HepG2 (cell line): ENCODE results near the gene ZNF385B. TPM values are rescaled to one million over a fixed set of nuclear protein-coding genes. Genes with fewer than 3 reads are reported as not detected.

ENCODE experiments used
- FOSL2 ChIP-seq: sonication (generic); formaldehyde crosslinking; IDR thresholded peaks from 2 replicates; pipeline ENCODE4 v1.4.0; 2020; ENCODE audit warnings: missing genetic modification reagents
- FOXC1 ChIP-seq: sonication (generic); formaldehyde crosslinking; IDR thresholded peaks from 2 replicates; pipeline ENCODE4 v1.8.0; 2022; ENCODE audit warnings: mild to moderate bottlenecking, missing genetic modification reagents, borderline replicate concordance
- GPN1 ChIP-seq: sonication (generic); formaldehyde crosslinking; IDR thresholded peaks from 2 replicates; pipeline ENCODE4 v1.5.1; 2020; ENCODE audit warnings: missing genetic modification reagents, borderline replicate concordance
- HES4 ChIP-seq: sonication (generic); formaldehyde crosslinking; IDR thresholded peaks from 2 replicates; pipeline ENCODE4 v1.9.0; 2021; ENCODE audit warnings: mild to moderate bottlenecking, missing genetic modification reagents, borderline replicate concordance
- IKZF1 ChIP-seq: fragments of 450-650 bp; IDR thresholded peaks from 2 replicates; pipeline ENCODE4 v1.7.1; 2016
- IRF9 ChIP-seq: sonication (generic); formaldehyde crosslinking; IDR thresholded peaks from 2 replicates; pipeline ENCODE4 v1.8.0; 2022; ENCODE audit warnings: missing genetic modification reagents, mild to moderate bottlenecking, borderline replicate concordance
- MAFF ChIP-seq: IDR thresholded peaks from 2 replicates; pipeline ENCODE4 v1.6.1; 2011; ENCODE audit warnings: low read depth, low read length, improper control_type of control experiment
- MYPOP ChIP-seq: sonication (generic); formaldehyde crosslinking; IDR thresholded peaks from 2 replicates; pipeline ENCODE4 v1.8.1; 2023; ENCODE audit warnings: mild to moderate bottlenecking, moderate library complexity, missing genetic modification reagents
- NFE2L1 ChIP-seq: sonication (generic); formaldehyde crosslinking; IDR thresholded peaks from 2 replicates; pipeline ENCODE4 v1.4.0; 2020; ENCODE audit warnings: missing genetic modification reagents, mild to moderate bottlenecking, borderline replicate concordance
- PCBP2 ChIP-seq: fragments of 200-400 bp; formaldehyde crosslinking; optimal IDR thresholded peaks from 2 replicates; pipeline ENCODE3; 2018; ENCODE audit warnings: low read length, low read depth; ENCODE audit not compliant: poor library complexity, severe bottlenecking
- SP1 ChIP-seq, 2 experiments: fragments of 450-650 bp in 1 of 2; sonication (generic) in 1 of 2; formaldehyde crosslinking in 1 of 2; IDR thresholded peaks; 2 replicates each; pipeline versions ENCODE4 v1.4.0 to v1.6.1; 2016 to 2020; ENCODE audit warnings: missing genetic modification reagents in 1 of 2
- SP5 ChIP-seq: IDR thresholded peaks from 2 replicates; pipeline ENCODE4 v1.6.1; 2016; ENCODE audit warnings: low read depth, borderline replicate concordance
- SRF ChIP-seq: IDR thresholded peaks from 2 replicates; pipeline ENCODE4 v1.6.1; 2011; ENCODE audit warnings: mild to moderate bottlenecking, low read depth, low read length, moderate library complexity
- TOE1 ChIP-seq: sonication (generic); formaldehyde crosslinking; IDR thresholded peaks from 2 replicates; pipeline ENCODE4 v1.4.0; 2020; ENCODE audit warnings: mild to moderate bottlenecking, missing genetic modification reagents
- ZNF12 ChIP-seq: sonication (generic); formaldehyde crosslinking; IDR thresholded peaks from 2 replicates; pipeline ENCODE4 v1.5.0; 2020; ENCODE audit warnings: missing genetic modification reagents
- ZNF121 ChIP-seq: sonication (generic); formaldehyde crosslinking; IDR thresholded peaks from 2 replicates; pipeline ENCODE4 v1.5.0; 2020; ENCODE audit warnings: mild to moderate bottlenecking, missing genetic modification reagents
- ZNF292 ChIP-seq: sonication (generic); formaldehyde crosslinking; IDR thresholded peaks from 2 replicates; pipeline ENCODE4 v1.8.1; 2022; ENCODE audit warnings: mild to moderate bottlenecking, low read depth, missing genetic modification reagents, borderline replicate concordance
- ZNF761 ChIP-seq: sonication (generic); formaldehyde crosslinking; conservative IDR thresholded peaks from 2 replicates; pipeline ENCODE4 v1.4.0; 2020; ENCODE audit warnings: mild to moderate bottlenecking, missing genetic modification reagents
- ZSCAN20 ChIP-seq: sonication (generic); formaldehyde crosslinking; IDR thresholded peaks from 2 replicates; pipeline ENCODE4 v1.4.0; 2020; ENCODE audit warnings: missing genetic modification reagents, mild to moderate bottlenecking, borderline replicate concordance
- ZSCAN22 ChIP-seq: sonication (generic); formaldehyde crosslinking; IDR thresholded peaks from 2 replicates; pipeline ENCODE4 v1.4.0; 2020; ENCODE audit warnings: mild to moderate bottlenecking, missing genetic modification reagents
- polyA plus RNA-seq, 8 experiments: library from polyadenylated mRNA; depleted of rRNA in 3 of 8; stranded (reverse) in 7 of 8; unstranded in 1 of 8; fragments of >200 nt; fragmentation: Illumina TruSeq in 4 of 8; extraction: Trizol in 4 of 8; gene quantifications; 2 replicates each; pipeline versions ENCODE4 v1.2.1 to v1.2.3, GENCODE V29; 2011 to 2016; ENCODE audit warnings: low read depth in 4 of 8, missing spikeins in 1 of 8, mixed read lengths in 1 of 8; ENCODE audit not compliant: insufficient read depth in 1 of 8
- total RNA-seq, 5 experiments: library from RNA; depleted of rRNA; stranded (reverse); fragments of >200 nt; fragmentation: Illumina TruSeq; extraction: Trizol; gene quantifications; 2 replicates each; pipeline ENCODE4 v1.2.3, GENCODE V29; 2016; ENCODE audit warnings: low read depth in 1 of 5
- TF ChIP-seq, protein P1 (sequence below): sonication (generic); formaldehyde crosslinking; IDR thresholded peaks from 2 replicates; pipeline ENCODE4 v1.5.0; 2020; ENCODE audit warnings: missing genetic modification reagents
- TF ChIP-seq, protein P2 (sequence below): IDR thresholded peaks from 2 replicates; pipeline ENCODE4 v1.6.1; 2016; ENCODE audit warnings: low read depth, missing genetic modification reagents, missing compliant biosample characterization

The ZNF385B gene
- total and polyA plus RNA-seq, 2 of the 13 experiments (the other 11 are each of a cell fraction or from before 2014, with no cell fraction given) = 3.3 to 6.7 TPM

- TF ChIP-seq, protein P1, sequence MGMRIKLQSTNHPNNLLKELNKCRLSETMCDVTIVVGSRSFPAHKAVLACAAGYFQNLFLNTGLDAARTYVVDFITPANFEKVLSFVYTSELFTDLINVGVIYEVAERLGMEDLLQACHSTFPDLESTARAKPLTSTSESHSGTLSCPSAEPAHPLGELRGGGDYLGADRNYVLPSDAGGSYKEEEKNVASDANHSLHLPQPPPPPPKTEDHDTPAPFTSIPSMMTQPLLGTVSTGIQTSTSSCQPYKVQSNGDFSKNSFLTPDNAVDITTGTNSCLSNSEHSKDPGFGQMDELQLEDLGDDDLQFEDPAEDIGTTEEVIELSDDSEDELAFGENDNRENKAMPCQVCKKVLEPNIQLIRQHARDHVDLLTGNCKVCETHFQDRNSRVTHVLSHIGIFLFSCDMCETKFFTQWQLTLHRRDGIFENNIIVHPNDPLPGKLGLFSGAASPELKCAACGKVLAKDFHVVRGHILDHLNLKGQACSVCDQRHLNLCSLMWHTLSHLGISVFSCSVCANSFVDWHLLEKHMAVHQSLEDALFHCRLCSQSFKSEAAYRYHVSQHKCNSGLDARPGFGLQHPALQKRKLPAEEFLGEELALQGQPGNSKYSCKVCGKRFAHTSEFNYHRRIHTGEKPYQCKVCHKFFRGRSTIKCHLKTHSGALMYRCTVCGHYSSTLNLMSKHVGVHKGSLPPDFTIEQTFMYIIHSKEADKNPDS (CRISPR knock-in tag) = no peak
- TF ChIP-seq PCBP2 (no peak), ZNF12 (CRISPR knock-in tag) (no peak), ZSCAN20 (CRISPR knock-in tag) (no peak), GPN1 (no peak), ZNF292 (CRISPR knock-in tag) (no peak), IKZF1 (no peak), TOE1 (CRISPR knock-in tag) (no peak), MYPOP (CRISPR knock-in tag) (no peak), NFE2L1 (CRISPR knock-in tag) (no peak), ZNF761 (CRISPR knock-in tag) (no peak), HES4 (no peak), ZNF121 (CRISPR knock-in tag) (no peak), IRF9 (CRISPR knock-in tag) (no peak), SRF (no peak), SP1 (IDR thresholded peaks at IDR 0.05) (no peak), SP1 (CRISPR knock-in tag; IDR thresholded peaks at IDR 0.05) (no peak), FOXC1 (no peak), MAFF (no peak), SP5 (CRISPR knock-in tag) (no peak), FOSL2 (CRISPR knock-in tag) (no peak), ZSCAN22 (CRISPR knock-in tag) (no peak)
- TF ChIP-seq, protein P2, sequence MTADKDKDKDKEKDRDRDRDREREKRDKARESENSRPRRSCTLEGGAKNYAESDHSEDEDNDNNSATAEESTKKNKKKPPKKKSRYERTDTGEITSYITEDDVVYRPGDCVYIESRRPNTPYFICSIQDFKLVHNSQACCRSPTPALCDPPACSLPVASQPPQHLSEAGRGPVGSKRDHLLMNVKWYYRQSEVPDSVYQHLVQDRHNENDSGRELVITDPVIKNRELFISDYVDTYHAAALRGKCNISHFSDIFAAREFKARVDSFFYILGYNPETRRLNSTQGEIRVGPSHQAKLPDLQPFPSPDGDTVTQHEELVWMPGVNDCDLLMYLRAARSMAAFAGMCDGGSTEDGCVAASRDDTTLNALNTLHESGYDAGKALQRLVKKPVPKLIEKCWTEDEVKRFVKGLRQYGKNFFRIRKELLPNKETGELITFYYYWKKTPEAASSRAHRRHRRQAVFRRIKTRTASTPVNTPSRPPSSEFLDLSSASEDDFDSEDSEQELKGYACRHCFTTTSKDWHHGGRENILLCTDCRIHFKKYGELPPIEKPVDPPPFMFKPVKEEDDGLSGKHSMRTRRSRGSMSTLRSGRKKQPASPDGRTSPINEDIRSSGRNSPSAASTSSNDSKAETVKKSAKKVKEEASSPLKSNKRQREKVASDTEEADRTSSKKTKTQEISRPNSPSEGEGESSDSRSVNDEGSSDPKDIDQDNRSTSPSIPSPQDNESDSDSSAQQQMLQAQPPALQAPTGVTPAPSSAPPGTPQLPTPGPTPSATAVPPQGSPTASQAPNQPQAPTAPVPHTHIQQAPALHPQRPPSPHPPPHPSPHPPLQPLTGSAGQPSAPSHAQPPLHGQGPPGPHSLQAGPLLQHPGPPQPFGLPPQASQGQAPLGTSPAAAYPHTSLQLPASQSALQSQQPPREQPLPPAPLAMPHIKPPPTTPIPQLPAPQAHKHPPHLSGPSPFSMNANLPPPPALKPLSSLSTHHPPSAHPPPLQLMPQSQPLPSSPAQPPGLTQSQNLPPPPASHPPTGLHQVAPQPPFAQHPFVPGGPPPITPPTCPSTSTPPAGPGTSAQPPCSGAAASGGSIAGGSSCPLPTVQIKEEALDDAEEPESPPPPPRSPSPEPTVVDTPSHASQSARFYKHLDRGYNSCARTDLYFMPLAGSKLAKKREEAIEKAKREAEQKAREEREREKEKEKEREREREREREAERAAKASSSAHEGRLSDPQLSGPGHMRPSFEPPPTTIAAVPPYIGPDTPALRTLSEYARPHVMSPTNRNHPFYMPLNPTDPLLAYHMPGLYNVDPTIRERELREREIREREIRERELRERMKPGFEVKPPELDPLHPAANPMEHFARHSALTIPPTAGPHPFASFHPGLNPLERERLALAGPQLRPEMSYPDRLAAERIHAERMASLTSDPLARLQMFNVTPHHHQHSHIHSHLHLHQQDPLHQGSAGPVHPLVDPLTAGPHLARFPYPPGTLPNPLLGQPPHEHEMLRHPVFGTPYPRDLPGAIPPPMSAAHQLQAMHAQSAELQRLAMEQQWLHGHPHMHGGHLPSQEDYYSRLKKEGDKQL (CRISPR knock-in tag) = peak; percentile 43; the same call in 1 of the 2 replicates
These were observed 301.1 kb downstream of the ZNF385B start (continued) for GRCh38 chr2:179560257-179560735.
